GM12878 (cell line): Measurements from ENCODE around the gene MTHFD1L.

ENCODE experiments used
- CREM ChIP-seq: IDR thresholded peaks from 2 replicates; pipeline ENCODE4 v1.6.1; 2014; ENCODE audit warnings: antibody characterized with exemption, low read depth
- CTCF ChIP-seq, 3 experiments: IDR thresholded peaks in 2 of 3; conservative IDR thresholded peaks in 1 of 3; 2 replicates each; pipeline ENCODE4 v1.5.1; 2011; ENCODE audit warnings: low read depth in 3 of 3, low read length in 3 of 3, mild to moderate bottlenecking in 3 of 3, control low read depth in 2 of 3, moderate library complexity in 2 of 3, inconsistent platforms in 1 of 3, mixed read lengths in 1 of 3; ENCODE audit not compliant: control insufficient read depth in 2 of 3, insufficient read depth in 1 of 3; ENCODE audit errors: extremely low read depth in 1 of 3
- EZH2 ChIP-seq: IDR thresholded peaks from 2 replicates; pipeline ENCODE4 v1.6.1; 2012; ENCODE audit warnings: low read depth, mild to moderate bottlenecking, control low read depth, inconsistent platforms, low read length, borderline replicate concordance; ENCODE audit not compliant: control insufficient read depth
- HDAC2 ChIP-seq: fragments of 200-600 bp; sonication (generic); IDR thresholded peaks from 2 replicates; pipeline ENCODE4 v1.6.1; 2017
- NBN ChIP-seq: fragments of 450-650 bp; IDR thresholded peaks from 2 replicates; pipeline ENCODE4 v1.6.1; 2016
- NFYB ChIP-seq: IDR thresholded peaks from 2 replicates; pipeline ENCODE4 v1.6.1; 2011; ENCODE audit warnings: low read depth, mild to moderate bottlenecking, low read length, improper control_type of control experiment, moderate library complexity; ENCODE audit not compliant: insufficient read depth
- NRF1 ChIP-seq: conservative IDR thresholded peaks from 2 replicates; pipeline ENCODE4 v1.6.1; 2011; ENCODE audit warnings: mild to moderate bottlenecking, low read depth, low read length, improper control_type of control experiment
- RFX5 ChIP-seq: IDR thresholded peaks from 2 replicates; pipeline ENCODE4 v1.6.1; 2011; ENCODE audit warnings: low read depth, low read length, improper control_type of control experiment
- TCF7 ChIP-seq: IDR thresholded peaks from 2 replicates; pipeline ENCODE4 v1.6.1; 2014; ENCODE audit warnings: antibody characterized with exemption, borderline replicate concordance
- TF ChIP-seq, protein P1 (sequence below): IDR thresholded peaks from 2 replicates; pipeline ENCODE4 v1.6.1; 2012; ENCODE audit warnings: low read depth, low read length, improper control_type of control experiment
- TF ChIP-seq, protein P2 (sequence below): IDR thresholded peaks from 2 replicates; pipeline ENCODE4 v1.6.1; 2011; ENCODE audit warnings: mild to moderate bottlenecking, low read depth, low read length, moderate library complexity; ENCODE audit not compliant: insufficient replicate concordance

GRCh38 chr6:150865406-150866146 lies at the start of gene MTHFD1L:
- TF ChIP-seq CTCF (IDR thresholded peaks at IDR 0.05 in 2 of 3, conservative IDR thresholded peaks at IDR 0.05 in 1 of 3; ENCODE audit: control insufficient read depth in 2 of 3, extremely low read depth in 1 of 3, insufficient read depth in 1 of 3, low read depth in 3 of 3, low read length in 3 of 3) = peak; percentile 39 to 53 (median 43); a peak in 5 of 6 replicates
- TF ChIP-seq HDAC2 = no peak
- TF ChIP-seq TCF7 = no peak
- TF ChIP-seq EZH2 = no peak
- TF ChIP-seq RFX5 = no peak
- peak; percentile 90 for TF ChIP-seq CREM
- peak; percentile 17; the same call in 1 of the 2 replicates for TF ChIP-seq NBN
- TF ChIP-seq NFYB = no peak
- TF ChIP-seq, protein P1, sequence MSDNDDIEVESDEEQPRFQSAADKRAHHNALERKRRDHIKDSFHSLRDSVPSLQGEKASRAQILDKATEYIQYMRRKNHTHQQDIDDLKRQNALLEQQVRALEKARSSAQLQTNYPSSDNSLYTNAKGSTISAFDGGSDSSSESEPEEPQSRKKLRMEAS = no peak; the same call in 1 of the 2 replicates
- no peak for TF ChIP-seq NRF1
- TF ChIP-seq, protein P2, sequence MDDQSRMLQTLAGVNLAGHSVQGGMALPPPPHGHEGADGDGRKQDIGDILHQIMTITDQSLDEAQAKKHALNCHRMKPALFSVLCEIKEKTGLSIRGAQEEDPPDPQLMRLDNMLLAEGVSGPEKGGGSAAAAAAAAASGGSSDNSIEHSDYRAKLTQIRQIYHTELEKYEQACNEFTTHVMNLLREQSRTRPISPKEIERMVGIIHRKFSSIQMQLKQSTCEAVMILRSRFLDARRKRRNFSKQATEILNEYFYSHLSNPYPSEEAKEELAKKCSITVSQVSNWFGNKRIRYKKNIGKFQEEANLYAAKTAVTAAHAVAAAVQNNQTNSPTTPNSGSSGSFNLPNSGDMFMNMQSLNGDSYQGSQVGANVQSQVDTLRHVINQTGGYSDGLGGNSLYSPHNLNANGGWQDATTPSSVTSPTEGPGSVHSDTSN = no peak
